ENCODE data around the gene TCHH.
"Not testable (repeated sequence)": the region's sequence is repeated elsewhere in the genome, so short reads cannot be mapped to it uniquely, and the experiment has no call there.

TCHH gene, protein sequence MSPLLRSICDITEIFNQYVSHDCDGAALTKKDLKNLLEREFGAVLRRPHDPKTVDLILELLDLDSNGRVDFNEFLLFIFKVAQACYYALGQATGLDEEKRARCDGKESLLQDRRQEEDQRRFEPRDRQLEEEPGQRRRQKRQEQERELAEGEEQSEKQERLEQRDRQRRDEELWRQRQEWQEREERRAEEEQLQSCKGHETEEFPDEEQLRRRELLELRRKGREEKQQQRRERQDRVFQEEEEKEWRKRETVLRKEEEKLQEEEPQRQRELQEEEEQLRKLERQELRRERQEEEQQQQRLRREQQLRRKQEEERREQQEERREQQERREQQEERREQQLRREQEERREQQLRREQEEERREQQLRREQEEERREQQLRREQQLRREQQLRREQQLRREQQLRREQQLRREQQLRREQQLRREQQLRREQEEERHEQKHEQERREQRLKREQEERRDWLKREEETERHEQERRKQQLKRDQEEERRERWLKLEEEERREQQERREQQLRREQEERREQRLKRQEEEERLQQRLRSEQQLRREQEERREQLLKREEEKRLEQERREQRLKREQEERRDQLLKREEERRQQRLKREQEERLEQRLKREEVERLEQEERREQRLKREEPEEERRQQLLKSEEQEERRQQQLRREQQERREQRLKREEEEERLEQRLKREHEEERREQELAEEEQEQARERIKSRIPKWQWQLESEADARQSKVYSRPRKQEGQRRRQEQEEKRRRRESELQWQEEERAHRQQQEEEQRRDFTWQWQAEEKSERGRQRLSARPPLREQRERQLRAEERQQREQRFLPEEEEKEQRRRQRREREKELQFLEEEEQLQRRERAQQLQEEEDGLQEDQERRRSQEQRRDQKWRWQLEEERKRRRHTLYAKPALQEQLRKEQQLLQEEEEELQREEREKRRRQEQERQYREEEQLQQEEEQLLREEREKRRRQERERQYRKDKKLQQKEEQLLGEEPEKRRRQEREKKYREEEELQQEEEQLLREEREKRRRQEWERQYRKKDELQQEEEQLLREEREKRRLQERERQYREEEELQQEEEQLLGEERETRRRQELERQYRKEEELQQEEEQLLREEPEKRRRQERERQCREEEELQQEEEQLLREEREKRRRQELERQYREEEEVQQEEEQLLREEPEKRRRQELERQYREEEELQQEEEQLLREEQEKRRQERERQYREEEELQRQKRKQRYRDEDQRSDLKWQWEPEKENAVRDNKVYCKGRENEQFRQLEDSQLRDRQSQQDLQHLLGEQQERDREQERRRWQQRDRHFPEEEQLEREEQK (N-terminal part only)

DNA sequence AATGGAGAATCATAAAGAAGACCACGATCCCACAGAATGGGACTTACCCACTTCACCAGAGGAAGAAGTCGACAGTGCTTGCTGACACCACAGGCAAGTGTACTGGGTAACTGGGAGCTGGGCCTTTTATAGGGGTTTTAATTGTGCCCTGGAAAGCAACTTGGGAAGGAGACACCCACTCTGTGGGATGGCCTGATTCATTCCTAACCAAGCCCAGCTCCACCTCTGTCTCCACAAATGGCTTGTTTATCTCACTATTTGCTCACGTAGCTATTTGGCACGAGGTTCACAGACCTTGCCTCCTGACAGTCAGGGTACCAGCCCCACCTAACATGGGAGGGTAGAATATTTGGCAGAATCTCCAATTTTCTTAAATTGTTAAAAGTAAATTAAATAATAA is at the start of gene TCHH:
Gene TCHH, minus strand, starts transcription at position 101 of the 400 bp plus-strand sequence. CDS start 1,364 bp downstream, outside the sequence.
- DNase-seq: no peak

DNA sequence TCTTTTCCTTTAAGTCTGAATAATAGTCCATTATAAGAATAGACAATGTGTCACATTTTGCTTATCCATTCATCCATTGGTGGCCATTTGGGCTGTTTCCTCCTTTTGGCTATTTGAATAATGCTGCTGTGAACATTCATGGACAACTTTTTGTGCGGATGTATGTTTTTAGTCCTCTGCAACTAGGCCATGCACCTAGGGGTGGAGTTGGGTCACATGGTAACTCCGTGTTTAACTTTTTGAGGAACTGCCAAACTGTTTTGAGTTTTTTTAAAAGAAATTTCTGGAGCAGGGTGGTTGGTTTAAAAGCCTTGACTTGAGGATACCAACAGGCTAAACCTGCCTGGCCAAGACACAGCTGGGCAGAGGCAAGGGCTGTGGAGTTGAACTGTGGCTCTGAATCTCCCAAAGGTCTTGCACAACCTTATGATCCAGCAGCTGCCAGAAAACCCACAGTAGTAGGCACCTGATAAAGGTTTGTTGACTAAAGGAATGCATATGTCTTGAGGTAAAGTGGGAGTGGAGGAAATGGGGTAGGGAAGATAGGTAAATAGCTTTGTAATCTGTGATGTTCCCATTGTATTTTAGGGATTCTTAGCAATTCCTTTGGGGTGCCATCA is 49.4 kb upstream of the TCHH start:
- no peak for DNase-seq

DNA sequence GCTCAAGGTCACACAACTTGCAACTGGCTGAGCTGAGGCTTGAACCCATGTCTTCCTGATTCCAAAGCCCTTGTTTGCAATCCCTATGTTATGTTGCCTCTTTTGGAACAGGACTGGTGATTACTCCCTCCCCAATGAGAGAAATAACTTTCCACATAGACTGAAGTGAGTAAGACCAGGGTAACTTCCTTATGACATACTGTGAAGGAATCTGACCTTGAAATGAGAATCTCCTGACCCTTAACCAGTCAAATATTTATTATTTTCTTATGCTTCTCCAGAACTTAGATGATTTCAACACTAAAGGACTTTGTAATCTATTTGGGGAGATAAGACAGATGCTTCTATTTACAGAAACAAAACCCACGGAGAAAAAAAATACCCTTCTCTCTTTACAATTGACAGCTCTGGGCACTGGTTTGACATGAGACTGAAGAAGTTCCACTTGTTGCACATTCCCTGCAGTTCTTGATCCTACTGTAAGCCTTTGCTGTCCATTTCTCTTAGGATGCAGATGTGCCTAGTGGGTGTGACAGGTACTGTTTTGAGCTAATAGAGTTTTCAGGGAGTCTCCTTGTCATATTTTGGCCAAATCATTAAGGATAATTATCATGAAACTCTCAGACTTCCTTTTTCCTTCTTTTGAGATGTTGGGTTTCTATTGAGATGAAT is 47.7 kb upstream of the TCHH start:
- DNase-seq: no peak

DNA sequence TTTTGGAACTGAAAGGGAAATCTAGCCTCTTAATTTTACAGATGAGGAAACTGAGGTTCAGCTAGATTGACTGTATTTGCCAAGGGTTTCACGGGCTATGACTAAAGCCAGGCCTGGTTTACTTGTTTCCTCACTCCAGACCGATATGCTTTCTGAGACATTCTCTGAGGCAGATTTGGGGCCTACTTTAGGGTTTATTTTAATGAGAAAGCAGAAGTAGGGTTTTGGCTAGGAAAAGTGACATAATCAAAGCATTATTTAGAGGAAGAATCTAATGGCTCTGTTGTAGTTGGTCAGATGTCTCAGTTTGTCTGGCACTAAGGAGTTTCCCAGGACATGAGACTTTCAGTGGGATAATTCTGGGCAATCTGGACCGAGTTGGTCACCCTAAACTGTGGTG is 45.3 kb upstream of the TCHH start:
- no peak for DNase-seq

DNA sequence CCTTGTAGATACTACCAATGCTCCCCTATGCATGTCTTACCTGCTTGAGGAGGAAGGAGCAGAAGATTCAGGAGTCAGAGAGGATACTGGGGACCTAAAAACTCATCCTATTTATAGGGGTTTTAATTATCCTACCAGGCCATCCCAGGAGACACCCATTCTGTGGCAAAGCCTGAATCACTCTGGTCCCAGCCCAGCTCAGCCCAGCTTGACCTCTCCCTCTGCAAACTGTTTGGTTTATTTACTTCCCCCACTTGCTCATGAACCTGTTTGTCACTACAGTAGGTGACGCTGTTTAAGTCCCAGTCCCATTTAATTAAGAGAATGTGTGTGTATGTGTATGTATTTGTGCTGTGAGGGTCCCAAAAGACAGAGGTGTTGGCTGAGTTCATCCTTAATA is 43.9 kb upstream of the TCHH start, which contains the start of gene RPTN:
Gene RPTN, minus strand, starts transcription at position 85 of the 400 bp plus-strand sequence. CDS start 1,339 bp downstream, outside the sequence.
- DNase-seq: no peak

DNA sequence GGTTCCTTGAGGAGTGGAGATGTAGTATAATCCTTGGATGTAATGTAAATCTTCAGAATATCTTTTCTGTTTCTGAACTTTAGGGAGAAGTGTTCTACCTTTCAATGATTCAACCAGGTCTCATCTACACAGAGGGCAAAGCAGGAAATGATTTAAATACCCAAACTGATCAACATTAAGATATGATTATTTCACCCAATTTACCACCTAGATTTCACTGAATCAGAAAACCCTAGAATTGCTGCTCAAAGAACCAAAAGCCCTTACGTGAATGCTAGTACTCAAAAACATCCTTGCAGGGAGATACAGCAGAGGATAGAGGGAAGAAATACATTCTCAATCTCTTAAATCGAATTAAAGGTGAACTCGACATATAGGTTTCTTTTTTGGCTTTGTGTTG is 38.8 kb upstream of the TCHH start:
- DNase-seq: no peak

DNA sequence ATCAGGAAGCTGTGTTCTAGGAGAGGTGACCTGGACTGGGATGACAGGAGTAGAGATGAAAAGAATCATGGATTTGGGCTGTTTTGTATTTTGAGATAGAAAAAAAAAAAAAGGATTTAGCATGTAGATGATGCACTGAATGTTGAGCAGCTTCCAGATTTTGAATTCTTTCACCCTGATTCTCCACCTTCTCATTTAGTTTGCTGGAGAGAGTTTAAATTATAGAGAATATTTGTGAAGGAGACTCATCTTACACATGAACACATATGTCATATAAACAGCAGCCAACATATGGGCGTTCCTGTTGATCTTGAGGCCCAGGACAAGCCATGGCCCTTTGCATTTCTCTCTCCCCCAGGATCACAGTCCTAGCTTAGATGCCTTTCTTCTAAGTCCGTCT is 36.4 kb upstream of the TCHH start:
- DNase-seq: no peak

DNA sequence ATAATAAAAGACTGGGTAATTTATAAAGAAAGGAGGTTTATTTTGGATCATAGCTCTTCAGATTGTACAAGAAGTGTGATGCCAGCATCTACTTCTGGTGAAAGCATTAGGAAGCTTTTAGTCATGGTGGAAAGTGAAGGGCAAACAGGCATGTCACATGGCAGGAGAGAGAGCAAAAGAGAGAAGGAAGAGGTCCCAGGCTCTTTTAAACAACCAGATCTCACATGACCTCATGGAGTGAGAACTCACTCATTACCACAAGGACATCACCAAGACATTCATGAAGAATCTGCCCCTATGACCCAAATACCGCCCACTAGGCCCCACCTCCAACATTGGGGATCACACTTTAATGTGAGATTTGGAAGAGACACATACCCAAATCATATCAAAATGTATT is 33.7 kb upstream of the TCHH start:
- no peak for DNase-seq

DNA sequence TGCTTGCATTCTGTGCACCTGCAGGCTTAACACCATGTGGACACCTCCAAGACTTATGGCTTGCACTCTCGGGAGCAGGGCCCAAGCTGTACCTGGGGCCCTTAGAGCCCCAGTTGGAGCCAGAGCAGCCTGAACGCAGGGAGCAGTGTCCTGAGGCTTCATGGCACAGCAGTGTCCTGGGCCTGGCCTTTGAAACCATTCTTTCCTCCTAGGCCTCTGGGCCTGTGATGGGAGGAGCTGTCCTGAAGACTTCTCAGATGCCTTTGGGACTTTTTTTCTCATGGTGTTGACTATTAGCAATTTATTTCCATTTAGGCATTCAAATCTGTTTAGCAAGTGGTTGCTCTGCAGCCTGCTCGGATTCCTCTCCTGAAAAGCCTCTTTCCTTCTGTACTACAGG is 32.8 kb upstream of the TCHH start:
- DNase-seq: no peak

DNA sequence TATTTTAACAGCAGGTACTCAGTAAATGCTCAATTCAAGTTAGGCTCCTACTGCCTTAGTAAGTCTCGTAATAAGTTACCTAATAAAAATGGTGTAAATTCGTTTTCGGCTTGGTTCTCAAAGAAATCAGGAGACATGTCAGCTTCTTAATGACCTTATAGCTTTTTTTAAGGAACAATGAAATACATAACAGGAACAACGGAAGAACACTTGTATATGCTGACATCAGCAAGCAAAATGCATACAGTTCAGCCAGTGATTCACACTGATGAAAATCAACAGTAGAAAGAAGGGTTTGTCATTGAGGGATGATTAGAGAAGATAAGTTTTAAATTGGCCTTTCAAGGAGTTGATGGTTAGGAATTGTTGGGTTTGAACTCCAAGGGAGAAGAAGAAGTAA is 30.5 kb upstream of the TCHH start:
- no peak for DNase-seq

DNA sequence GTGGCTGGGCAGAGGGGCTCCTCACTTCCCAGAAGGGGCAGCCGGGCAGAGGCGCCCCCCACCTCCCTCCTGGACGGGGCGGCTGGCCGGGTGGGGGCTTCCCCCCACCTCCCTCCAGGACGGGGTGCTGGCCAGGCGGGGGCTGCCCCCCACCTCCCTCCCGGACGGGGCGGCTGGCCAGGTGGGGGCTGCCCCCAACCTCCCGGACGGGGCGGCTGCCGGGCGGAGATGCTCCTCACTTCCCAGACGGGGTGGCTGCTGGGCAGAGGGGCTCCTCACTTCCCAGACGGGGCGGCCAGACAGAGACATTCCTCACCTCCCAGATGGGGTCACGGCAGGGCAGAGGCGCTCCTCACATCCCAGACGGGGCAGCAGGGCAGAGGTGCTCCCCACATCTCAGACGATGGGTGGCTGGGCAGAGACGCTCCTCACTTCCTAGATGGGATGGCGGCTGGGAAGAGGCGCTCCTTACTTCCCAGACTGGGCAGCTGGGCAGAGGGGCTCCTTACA is 29.5 kb upstream of the TCHH start:
- DNase-seq: not testable (repeated sequence)

DNA sequence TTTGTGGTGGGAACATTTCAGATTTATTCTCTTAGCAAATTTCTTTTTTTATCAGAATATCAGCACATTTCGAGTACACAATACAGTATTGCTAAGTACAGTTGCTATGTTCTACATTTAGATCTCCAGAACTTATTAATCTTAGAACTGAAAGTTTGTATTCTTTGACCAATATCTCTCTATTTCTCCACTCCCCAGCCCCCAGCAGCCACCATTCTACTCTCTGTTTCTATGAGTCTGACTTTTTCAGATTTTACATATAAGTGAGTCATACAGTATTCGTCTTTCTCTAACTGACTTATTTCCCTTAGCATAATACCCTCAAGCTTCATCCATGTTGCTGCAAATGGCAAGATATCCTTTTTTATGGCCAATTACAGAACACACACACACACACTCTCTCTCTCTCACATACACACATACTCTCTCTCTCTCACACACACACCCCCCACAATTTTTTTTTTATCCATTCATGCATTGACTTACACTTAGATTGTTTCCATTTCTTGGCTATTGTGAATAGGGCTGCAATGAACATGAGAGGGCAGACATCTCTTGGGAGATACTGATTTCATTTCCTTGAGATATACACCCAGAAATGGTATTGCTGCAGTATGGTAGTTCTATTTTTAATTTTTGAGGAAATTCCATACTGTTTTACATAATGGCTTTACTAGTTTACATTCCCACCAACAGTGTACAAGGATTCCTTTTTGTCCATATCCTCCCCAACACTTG is 28.1 kb upstream of the TCHH start:
- DNase-seq: no peak

DNA sequence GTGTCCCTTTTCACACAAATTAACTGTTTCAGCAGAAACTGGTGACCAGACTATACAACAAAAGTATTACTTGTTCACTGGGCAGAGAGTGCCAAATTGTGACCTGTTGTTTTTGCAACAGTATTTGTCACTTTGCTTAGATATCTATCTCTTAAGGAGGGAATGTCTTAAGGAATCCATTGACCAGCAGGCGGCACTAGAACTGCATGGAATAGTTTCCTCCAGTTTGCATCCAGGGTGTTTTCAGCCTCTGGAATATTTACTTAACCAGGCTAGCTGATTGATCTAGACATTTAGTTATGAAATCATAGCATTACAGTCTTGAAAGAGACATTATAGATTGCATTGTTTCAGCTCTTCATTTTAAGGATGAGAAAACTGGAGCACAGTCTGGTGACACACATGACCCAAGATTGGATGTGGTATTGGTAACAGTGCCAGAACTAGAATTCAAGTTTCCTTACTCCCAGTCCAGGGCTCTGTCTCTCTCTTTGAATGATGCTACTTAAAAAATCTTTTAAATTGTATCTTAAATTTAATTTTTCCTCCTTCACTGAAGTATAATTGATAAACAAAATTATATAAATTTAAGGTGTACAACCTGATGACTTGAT is 26.8 kb upstream of the TCHH start:
- DNase-seq: peak; percentile 0

DNA sequence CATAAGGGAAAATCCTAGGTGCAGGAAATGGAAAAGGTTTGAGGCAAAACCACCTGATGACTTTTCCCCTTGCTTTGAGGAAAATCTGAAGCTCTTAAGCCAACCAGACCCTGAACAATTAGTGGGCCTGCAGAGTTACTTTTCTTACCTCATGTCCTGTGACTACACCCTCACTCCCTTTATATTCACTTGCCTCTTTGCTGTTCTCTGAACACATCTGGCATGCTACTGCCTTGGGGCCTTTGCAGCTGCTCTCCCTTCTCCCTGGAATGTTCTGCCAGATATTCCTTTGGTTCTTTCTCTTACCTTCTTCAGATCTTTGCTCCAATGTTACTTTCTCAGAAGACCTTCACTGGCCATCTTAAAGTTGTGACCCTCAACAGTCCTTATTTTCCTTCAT is 22.0 kb upstream of the TCHH start:
- DNase-seq: no peak

DNA sequence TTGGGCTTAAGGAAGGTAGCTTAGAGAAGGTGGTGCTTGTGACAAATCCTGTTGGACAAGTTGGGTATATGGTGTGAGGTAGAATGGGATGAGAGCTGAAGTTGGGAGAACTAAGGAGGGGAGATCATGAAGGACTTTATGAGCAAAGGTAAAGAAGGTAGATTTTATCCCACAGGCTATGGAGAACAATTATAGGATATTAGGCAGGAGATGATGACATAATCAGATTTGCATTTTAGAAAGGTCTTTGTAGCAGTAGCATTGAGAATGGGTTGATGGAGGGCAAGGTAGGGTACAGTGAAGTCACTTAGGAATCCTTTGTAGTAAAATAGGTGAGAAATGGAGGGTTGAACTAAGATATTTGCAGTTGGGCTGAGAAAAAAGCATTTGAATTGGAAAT is 14.9 kb upstream of the TCHH start:
- DNase-seq: no peak

DNA sequence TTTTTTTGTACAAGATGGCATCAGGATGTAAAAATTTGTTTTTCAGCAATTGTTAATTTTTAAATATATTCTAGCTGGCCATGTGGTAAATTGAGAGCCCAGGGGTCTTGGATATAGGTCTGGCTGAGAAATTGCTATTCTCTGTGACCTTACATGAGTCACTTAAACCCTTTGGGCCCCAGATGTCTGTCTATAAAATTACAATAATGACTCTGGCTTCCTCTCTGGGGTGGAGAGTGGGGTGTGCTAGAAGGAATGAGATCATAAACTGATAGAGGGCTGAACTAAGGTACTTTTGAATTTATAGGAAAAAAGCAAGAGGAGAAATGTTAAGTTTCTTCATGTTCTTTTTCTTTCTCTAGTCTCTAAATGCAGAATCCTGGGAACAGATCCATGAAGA is 12.4 kb upstream of the TCHH start:
- DNase-seq: no peak

DNA sequence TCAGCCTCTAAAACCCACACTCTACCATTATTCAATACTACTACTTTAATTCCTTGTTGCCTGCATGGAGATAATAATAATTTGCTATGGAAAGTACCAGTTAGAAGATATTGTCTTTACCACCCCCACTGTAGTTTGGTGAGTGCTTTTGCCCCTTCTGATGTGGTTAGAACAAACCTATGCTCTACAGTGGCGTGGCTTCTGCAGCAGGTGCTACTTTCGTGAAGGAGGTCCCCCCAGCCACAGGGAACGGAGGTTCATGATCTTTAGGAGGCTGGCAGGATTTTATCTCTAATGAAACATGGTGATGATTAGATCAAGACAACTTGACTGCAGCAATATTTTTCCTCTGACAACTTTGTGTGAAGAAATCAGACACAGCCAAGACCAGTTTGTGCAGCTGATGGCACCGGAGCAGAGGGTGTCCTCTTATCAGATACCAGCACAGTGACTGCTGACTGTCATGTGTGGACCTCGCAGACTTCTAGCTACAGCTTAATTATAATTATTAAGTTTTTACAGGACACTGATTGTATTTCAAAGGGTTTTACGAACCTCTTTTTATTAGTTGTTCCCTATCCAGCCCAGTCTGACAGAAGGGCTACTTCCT is 10.7 kb upstream of the TCHH start:
- DNase-seq: no peak

DNA sequence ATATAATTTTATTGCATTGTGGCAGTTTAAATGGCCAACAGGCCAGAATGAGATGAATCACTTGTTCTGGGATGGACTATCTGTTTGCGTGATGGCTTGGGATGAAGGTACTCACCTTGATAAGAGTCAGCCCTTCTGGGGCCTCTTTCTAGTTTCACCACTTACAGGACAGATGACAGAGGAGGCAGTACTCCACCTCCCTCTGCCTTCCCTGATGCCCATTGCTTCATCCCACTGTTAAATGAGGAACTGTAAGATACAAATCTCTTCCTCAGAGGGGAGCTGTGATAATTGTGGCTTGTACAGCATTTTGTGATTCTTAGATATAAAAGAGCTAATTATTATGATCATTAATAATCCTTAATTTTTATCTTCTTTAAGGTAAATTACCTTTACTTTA is 3.7 kb upstream of the TCHH start:
- no peak for DNase-seq

DNA sequence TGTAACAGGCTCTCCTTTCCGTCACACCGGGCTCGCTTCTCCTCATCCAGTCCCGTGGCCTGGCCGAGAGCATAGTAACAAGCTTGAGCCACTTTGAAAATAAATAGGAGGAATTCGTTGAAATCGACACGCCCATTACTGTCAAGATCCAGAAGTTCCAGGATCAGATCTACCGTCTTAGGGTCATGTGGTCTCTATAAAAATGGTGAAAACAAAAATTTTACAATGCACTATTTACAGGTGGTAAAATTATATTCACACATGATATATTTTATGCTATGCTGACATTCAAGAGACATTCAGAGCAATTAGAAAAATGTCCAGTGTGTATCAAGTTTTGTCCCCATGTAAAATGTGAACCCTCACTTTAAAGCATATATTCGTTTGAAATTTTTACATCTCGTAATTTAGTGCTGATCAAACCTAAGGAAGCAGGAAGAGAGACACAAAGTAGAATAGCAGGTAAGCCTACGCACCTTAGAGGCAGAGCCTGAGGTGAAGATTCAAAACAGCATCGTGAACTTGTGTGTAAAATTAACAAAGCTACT is 2.3 kb downstream of the TCHH start:
- no peak for DNase-seq

Measured in NCI-H524 treated with DMSO at 0.1 percent for 48 hours (cell line).